Activated CD4-positive, alpha-beta T cell treated with anti-CD3 and anti-CD28 coated beads for 4 hours (primary cell): ENCODE measurements around the gene IL13.
"Not testable (repeated sequence)": the region's sequence is repeated elsewhere in the genome, so short reads cannot be mapped to it uniquely, and the experiment has no call there.

Experiments used
- DNase-seq, 2 donors: peaks; one replicate each; pipeline ENCODE4 v3.0.0-alpha.2; 2020

The IL13 gene

DNA sequence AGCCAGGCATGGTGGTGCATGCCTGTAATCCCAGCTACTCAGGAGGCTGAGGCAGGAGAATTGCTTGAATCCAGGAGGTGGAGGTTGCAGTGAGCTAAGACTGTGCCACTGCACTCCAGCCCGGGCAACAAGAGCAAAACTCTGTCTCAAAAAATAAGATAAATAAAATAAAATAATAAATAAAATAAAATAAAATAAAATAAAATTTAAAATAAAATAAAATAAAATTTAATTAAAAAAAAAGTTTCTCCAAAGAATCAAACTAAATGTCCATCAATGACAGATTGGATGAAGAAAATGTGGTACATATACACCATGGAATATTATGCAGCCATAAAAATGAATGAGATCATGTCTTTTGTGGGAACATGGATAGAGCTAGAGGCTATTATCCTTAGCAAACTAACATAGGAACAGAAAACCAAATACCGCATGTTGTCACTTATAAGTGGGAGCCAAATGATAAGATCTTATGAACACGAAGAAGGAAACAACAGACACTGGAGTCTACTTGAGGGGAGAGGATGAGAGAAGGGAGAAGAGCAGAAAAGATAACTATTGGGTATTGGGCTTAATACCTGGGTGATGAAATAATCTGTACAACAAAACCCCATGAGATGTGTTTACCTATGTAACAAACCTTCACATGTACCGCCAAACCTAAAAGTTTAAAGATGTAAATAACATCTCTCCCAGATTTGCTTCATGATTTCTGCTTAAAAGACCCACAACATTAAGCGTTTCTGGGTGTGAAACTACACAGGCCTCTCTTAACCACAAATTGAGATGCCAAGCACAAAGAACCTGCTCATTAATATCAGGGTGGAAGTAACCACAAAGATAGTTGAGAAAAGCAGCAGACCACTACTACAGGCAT lies 34.0 kb downstream of the IL13 start:
- DNase-seq, result not testable (repeated sequence)

DNA sequence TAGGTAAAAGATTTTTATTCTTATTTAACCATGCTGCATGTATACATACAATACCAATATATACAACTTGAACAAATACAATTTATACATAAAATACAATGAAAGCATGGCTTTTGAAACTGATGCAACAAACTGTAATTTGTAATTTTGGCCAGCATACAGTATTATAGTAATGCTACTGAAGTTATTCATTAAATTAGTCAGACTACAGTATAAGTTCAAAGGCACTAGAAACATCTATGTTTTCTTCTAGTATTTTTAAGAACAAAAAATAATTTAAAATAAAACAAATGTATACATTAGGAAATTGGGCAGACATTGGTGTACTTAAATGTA lies 34.6 kb downstream of the IL13 start:
- DNase-seq, result no peak

DNA sequence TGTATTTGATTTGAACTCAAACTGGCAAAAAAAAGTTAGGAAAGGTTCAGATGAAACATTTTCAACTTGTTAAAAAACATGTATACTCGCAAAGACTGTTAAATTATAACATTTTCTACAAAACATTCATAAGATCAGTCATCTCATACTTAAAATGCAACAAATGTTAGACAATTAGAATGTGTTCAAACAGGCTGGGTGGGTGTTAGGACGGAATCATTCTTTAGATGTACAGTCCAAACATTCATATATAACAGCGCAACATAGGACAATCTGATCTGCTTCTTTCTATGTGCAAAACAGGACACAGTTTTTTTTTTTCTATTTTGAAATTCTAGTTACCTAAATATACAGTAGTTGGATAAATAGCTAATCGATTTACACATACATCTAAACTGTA lies 38.0 kb downstream of the IL13 start:
- no peak for DNase-seq

DNA sequence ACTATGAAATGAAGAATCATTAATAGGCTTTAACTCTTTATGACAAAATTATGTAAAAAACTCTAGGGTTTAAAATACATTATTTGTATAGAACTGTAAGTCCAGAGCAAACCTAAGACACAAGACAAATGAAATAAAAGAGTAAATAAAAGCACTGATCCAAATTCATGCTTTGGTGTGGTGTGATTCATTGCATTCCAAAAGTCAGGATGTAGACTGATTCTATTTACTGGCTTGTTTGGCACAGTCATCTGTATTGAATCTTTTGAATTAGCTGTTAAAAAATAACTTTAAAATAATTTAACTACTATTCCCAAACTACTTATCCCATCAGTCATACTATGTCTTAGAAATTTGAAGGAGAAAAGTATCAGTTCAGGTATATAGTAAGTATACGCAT lies 46.9 kb downstream of the IL13 start:
- no peak for DNase-seq

DNA sequence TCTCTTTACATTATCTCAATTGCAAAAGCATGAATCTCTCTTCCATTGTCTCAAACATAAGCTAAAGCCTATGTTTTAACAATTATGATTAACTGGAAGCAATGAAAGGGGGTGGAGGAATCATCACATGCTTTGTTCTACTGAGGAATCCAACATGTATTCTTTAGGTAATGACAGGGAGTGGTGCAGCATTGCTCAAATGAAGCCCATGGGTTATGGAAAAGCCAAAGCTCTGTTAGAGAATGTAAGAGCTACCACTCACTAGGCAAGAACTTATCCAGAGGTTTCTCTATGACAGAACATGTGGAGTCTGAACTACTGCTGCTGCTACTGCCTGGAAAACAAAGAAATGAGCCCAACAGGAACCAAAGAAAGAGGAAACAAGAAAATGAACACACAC lies 50.7 kb downstream of the IL13 start:
- no peak for DNase-seq
